ENCODE results near the gene FGF18.

- TF ChIP-seq EZH2phosphoT487 (IDR thresholded peaks at IDR 0.05; ENCODE audit: insufficient read depth, low read depth) (no peak), EZH2 (IDR thresholded peaks at IDR 0.05; ENCODE audit: insufficient read depth, poor library complexity, severe bottlenecking) (no peak)
These were observed 2.1 kb downstream of the FGF18 start for GRCh38 chr5:171421331-171422262.

All from GM23248 (cell line).